GM19023 (cell line): ENCODE measurements around the gene DDI1.
"Not testable (repeated sequence)": the region's sequence is repeated elsewhere in the genome, so short reads cannot be mapped to it uniquely, and the experiment has no call there.

Experiments
- ATAC-seq: cut with Tn5 transposase; IDR thresholded peaks from one replicate; pipeline ENCODE4 v1.9.1; 2021; ENCODE audit warnings: mild to moderate bottlenecking, moderate library complexity; ENCODE audit not compliant: unreplicated experiment

Gene DDI1

DNA sequence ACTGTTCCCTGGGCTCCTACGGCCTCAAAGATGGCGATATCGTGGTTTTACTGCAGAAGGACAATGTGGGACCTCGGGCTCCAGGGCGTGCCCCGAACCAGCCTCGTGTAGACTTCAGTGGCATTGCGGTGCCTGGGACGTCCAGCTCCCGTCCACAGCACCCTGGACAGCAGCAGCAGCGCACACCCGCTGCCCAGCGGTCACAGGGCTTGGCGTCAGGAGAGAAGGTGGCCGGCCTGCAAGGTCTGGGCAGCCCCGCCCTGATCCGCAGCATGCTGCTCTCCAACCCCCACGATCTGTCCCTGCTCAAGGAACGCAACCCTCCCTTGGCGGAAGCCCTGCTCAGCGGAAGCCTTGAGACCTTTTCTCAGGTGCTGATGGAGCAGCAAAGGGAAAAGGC is 555 bp downstream of the DDI1 start:
- no peak for ATAC-seq

DNA sequence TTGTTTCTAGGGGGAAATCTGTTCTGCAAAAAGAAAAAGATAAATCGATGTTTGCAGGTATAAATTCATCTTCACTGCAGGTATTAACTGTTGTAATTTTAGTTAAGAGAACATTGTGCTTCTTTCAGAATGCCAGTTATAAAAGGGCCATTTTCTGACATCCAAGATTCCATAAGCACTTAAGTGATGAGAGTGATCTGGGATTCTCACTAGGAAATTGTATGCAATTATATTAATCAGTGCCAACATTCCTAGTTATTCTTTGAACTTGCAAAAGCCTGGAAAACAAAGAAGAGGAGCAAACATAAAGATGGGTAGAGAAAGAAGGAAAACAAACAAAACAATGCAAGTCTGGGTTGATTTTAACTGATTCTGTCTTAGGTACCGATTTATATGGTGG is 5.4 kb downstream of the DDI1 start:
- no peak for ATAC-seq

DNA sequence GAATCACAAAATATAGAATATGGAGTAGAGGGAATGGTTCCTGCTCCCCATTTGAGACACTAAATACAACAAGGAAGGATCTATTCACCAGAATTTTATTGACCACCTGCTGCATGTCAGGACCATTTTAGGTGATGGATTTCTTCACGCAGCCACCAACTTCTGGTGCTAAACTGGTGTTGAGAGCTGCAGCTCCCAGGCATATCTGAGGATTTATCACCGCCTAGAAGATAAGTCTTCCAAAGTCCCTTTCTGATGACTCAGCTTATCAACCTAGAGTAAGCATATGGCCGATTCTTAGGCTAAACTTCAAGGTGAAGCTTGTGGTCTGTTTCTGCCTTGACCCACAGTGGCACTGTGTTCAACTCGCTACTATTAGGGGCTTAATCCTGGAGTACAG is 6.7 kb downstream of the DDI1 start:
- ATAC-seq: no peak

DNA sequence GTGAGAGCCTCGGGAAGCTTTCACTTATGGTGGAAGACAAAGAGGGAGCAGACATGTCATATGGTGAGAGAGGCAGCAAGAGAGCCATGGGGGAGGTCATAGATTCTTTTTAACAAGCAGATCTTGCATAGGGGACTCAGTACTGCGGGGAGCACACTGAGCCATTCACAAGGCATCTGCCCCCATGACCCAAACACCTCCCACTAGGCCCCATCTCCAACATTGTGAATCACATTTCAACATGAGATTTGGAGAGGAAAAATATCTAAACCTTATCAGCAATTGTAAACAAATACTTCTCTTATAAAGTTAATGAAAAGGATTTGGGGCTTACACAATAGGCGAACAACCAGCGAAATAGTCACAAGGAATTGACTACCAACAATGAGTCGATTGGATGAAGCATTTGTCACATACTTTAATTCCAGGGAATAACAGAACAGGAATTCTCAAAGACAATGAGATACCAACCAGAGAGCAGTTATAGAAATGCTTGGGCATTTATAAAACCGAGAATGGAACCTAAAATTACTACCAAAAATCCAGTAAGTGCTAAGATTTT is 7.3 kb downstream of the DDI1 start:
- no peak for ATAC-seq

DNA sequence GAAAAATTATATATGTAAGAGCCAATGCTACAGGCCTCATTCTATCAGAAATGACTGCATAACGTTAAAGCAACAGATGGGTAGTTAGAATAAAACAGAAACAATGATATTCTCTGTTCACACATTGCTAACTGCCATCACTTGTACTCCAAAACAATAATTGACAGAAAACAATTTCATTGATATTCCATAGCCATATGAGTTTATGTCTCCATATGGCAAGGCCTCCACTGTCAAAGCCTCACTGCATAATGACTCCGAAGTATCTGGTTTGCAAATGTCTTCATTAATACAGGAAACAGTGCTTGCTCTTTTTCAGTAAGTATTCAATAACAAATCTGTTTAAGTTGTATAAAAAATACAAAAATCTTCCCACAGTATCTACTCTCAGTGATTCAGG is 9.9 kb downstream of the DDI1 start:
- no peak for ATAC-seq

DNA sequence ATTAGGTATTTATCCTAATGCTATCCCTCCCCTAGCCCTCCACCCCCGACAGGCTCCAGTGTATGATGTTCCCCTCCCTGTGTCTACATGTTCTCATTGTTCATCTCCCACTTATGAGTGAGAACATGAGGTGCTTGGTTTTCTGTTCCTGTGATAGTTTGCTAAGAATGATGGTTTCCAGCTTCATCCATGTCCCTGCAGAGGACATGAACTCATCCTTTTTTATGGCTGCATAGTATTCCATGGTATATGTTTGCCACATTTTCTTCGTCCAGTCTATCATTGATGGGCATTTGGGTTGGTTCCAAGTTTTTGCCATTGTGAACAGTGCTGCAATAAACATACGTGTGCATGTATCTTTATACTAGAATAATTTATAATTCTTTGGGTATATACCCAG is 10.4 kb downstream of the DDI1 start:
- ATAC-seq: not testable (repeated sequence)

DNA sequence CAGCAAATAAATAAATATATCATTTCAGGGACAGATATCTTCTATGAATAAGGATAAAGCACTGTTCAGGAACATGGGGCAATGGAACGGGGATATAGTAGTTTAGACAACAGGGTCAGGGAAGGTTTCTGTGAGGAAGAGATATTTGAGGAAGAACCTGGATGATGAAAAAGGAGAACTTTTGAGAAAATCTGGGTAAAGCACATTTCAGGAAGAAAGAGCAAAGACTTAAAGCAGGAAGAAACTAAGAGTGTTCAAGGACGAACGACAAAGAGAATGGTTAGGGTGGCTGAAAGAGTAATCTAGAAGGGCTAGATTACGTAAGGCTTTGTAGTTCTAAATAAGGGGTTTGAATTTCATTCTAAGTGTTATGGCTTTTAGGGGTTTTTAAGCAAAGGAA is 12.7 kb downstream of the DDI1 start:
- ATAC-seq: no peak

DNA sequence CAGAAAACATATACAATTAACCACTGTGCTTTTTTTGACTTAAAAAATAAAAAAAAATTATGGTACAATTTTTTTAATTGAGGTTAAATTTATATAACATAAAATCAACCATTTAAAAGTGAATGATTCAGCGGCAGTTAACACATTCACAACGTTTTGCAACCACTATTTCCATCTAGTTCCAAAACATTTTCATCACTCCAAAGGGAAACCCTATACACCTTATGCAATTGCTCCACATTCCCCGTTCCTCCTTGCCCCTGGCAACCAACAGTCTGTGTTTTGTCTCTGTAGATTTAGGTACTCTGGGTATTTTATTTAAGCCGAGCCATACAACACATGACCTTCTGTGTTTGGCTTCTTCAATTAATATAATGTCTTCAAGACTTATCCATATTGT is 15.3 kb downstream of the DDI1 start:
- no peak for ATAC-seq

DNA sequence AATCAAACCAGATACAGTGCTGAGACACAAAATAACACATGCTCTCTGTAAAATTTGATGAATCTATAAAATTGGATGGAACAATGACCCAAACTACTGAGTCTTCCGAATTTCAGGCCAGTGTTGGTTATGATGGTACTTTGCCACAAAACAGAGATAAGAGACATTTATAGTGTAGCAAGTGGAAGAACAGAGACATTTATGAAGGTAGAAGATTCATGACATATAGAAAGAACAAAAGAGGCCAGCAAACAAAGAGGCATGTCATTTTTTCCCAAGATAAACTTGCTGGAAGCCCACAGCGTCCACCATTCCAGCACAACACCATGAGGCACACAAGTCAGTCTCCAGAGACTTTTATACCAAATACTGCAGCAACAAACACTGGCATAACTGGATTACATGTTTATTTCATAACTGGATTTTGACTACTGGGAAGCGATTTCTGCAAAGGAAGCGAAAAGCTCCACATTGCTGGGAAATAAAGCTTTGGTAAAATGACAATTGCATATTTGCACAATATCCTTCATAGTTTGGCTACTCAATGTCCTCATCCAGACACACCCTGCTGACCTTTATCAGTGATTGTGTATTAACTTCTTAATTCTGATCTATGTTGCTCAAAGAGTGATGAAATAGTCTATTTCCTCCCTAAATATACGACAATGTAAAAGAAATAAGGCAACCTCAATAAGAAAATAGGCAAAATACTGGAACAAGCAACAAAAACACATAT is 17.5 kb downstream of the DDI1 start:
- ATAC-seq: no peak

DNA sequence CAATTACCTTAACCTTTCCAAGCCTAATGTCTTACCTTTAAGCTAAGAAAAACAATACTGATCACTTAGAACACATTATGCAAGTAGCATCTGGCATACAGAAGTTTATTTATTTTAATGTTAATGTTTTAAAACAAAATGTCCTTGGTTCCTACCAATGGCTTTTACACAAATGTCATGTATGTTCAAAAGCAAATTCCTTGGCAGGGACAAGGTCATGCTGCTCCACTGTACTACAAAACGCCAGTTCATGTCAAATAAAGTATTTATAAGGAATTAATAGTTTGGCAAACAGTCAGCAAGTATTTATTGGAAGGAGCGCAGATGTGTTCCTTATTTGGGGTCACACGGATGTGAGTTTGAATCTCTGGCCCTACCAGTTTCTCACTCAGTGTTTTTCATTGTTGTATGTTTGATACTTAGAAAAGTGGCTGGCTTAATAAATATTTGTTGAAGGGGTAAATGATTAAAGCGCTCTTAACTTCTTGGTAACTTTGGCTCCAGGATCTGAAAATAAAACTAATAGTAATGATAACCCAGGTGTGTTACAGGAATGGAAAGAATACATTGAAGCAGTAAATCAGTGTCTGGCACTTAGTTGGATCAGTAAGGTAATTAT is 18.6 kb downstream of the DDI1 start:
- ATAC-seq: no peak

DNA sequence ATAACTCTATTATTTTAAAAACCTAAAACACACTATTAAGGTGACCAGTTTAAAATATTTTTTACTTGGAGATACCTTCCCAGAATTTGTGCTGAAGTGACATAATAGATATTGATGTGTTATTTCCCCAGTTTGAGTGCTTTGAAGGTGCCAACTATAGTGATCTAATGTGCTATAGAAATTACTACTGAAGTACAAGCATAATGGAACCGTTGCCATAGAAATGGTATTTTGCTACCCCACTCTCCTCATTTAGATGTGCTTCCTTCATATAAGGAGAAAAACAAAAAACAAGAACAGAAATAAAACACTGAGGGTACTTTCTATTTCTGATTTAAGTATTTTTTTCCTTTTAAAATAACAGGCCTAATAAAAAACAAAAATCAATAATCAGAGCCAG is 19.2 kb downstream of the DDI1 start:
- no peak for ATAC-seq

DNA sequence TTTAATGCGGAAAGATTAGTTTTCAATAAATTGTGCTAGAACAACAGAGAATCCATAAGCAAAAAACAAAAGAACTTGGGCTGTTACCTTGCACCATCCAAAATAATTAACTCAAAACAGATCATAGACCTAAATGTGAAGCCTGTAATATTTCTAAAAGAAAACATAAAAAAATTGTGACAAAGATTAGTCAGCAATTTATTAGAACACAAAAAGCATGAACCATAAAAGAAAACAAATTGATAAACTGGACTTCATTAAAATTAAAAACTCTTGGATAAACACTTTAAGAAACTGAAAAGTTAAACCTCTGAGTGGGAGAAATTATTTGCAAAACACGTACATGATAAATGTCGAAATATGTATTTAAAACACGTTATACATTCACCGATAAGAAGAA is 21.5 kb downstream of the DDI1 start:
- no peak for ATAC-seq

DNA sequence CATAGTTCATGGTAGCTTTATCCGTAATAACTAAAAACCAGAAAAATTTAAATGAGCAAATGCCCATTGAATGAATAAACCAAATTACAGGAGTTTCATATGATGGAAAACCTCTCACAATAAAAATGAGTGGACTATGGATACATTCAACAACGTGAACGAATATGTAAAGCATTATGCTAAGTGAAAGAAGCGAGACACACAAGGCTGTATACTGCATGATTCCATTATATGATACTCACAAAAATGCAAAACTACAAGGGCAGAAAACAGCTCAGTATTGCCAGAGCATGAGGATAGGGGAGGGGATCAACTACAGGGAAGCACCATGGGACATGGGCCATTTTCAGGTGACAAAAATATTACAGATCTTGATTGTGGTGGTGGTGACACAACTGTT is 22.2 kb downstream of the DDI1 start:
- no peak for ATAC-seq

DNA sequence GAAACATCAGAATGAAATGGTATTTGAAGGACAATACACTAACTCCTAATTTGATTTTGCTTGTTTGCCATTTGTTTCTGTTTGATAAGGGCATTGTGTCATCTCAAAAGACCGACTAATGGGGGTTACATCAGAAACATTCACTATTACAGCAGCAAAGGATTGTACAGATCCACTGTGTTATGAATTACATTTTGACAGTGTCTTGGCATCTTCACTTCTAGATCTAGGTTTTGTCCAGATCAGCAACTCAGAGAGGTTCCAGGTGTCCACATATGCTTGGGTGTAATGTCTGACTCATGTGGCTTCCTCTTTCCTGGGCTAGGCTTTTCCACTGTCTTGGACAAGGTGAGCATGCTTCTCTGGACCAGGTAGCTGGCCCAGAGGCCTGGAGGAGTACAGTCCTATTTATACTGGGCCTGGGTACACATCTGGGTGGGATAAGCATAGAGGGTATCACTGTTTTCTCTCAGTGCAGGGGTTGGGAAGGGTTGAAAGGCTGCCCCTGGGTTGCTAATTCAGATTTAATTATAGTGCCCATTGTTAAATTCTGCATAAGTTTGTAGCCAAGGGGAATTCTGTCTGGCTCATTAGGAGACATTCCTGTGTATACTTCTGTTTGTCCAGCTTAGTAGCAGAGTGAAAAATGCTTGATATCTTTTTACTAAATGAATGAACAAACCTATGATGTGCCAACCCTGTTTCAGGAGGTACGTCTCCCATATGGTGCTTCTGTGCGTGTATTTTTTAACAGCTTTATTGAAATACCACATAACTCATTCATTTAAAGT is 23.8 kb downstream of the DDI1 start:
- ATAC-seq: no peak

DNA sequence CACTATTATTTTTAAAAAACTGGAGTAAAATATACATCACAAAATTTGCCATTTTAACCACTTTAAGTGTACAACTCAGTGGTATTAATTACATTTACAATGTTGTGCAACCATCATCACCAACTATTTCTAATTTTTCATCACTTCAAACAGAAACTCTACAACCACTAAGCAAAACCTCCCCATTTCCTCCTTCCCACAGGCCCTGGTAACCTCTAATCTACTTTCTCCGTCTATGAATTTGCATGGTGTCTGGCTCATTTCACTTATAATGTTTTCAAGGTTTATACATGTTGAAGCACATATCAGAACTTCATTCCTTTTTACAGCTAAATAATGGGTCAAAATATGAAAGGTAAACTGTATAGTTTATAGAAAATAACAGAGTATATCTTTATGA is 24.4 kb downstream of the DDI1 start:
- no peak for ATAC-seq

DNA sequence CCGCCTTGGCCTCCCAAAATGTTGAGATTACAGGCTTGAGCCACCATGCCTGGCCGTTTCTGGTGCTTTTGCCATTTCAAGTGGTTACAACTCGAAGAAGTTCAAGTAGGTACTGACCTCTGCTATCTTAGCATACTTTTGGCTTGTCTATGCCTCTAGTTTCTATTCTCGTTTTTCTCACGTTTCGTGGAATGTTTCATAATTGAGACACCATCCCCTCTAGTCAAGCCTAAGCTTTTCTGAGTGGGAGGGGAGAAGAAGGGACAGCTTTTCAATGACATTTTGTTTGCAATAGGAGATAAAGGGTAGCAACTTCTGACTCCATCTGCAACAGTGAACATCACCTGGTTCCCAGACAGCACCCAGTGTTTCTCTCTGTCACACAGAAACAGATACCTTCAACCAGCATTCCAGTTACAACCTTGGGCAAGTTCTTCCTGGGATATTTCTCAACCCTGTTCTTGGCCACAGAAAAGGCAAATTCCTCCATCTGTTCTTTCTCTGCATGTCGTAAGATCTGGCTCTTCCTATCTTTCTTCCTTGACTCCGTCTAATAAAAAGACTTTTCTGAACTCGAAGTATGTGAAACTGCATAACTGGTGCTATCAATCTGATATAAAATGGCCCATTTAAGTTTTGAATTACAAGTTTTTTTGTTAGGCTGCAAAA is 25.5 kb downstream of the DDI1 start:
- no peak for ATAC-seq

DNA sequence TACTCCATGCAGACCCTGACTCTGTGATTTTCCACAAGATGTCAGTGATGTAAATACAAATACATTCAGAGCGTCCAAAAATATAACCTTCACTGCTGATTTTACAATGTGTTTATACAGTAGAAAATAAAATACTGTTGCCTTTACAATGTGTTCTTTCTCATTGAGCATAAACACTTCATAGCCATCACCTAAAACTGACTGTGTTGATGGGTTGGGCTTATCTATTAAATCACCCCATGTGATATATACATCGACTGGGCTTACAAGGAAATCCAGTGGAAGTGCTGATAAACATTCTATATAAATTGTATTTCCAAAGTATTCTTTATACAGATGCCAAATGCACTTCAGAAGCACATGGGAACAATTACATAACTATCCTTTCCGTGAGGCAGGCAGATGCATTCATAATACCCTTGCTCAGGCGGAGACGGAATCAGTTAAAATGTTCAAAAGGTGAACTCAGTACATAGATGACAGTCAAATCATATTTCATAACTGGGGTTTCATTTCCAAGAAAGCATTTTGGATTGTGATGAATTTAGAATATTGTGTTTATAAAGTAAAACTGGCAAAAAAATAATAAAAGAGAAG is 27.7 kb downstream of the DDI1 start:
- no peak for ATAC-seq

DNA sequence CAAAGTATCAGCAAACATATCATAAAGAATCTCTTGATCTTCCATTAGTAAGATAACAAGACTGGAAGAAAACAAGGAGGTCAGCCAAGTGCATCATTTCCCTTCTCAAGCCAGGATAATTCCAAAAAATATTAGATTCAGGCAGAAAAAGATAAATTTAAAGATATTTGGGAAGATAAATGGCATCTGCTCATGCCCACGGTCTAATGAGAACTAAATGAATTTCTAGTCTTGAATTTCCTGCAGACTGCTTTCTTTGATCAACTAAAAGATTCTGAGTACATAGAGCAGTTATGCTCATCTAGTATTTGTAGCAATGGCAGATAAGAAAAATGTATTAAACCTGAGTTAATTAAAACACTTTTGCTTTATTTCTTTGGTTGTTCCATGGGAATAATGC is 31.1 kb downstream of the DDI1 start:
- ATAC-seq: no peak

DNA sequence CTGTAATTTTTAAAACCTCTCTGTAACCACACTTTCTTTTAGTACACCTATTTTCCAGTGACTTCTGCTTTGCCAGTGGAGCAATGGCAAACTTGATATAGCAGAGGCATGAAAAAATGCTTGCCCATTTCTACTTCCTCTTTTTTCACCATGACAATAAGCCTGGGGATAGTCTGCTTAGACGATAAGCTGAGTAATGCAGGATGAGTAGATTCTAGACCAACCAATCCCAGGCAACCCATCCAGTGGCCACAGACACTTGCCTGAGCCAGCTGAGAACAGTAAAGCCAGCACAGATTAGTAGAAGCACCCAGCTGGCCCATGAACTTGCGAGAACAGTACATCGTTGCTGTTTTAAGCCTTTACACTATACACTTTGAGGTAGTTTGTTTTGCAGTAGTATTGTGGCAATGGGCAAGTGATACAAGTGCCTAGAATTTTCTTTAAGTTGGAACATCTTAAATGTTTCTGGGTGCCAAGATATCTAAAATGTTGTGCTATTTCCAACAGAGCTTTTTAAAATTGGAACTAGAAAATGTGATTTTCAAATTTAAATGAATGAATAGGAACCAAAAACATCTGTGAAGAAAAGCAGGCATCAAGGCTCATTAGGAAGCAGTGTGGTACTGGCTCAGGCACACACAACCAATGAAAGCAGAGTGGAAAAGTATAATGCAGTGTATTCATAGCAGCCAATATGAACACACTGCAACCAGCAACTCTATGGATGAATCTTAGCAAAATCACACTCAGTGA is 37.7 kb downstream of the DDI1 start:
- peak; percentile 85 for ATAC-seq

DNA sequence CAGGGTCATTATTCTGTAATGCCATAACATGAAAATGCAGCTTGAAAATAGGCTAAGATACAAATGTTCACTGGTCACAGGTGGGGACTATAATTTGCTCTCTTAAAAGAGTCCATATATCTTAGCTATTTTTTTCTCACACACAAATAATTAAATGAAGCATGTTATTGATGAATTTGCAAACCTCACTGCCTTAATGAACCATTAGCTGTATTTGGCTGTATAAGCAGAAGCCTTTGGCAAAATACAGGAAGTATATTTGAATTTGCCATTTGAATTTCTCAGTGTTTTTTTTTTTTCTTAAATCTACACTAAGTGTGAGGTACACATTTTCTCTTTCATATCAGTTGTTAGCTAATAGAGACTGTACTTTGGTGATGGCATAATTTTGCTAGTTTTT is 38.7 kb downstream of the DDI1 start:
- no peak for ATAC-seq
